Bronchial epithelial cell (primary cell): ENCODE data around the gene EEF1E1. TPM values are rescaled to one million over a fixed set of nuclear protein-coding genes. Genes with fewer than 3 reads are reported as not detected.
A peak's percentile ranks its signal among the peaks of the same experiment; 100 is the strongest.

ENCODE experiments used
- DNase-seq: peaks from one replicate; pipeline ENCODE4 v3.0.0-alpha.2; 2010; ENCODE audit warnings: low read depth
- FAIRE-seq: peaks from 2 replicates; lab custom pipeline; 2011; peaks lifted over from hg19 to GRCh38; lab: Jason Lieb, UNC
- H3K27me3 ChIP-seq: 2 replicates; pipeline ENCODE4 v1.5.1; 2011; ENCODE audit warnings: low read length; ENCODE audit not compliant: control insufficient read depth, insufficient read depth
- H3K36me3 ChIP-seq: 2 replicates; pipeline ENCODE4 v1.5.1; 2011; ENCODE audit warnings: low read length; ENCODE audit not compliant: control insufficient read depth, insufficient read depth
- H3K4me3 ChIP-seq: 2 replicates; pipeline ENCODE4 v1.5.1; 2011; ENCODE audit warnings: mild to moderate bottlenecking, low read depth, low read length, control low read depth
- CTCF ChIP-seq: IDR thresholded peaks from 2 replicates; pipeline ENCODE4 v1.5.1; 2011; ENCODE audit warnings: mild to moderate bottlenecking, moderate library complexity, low read length, control low read depth, inconsistent platforms; ENCODE audit not compliant: insufficient read depth, severe bottlenecking
- total RNA-seq: library from RNA; depleted of rRNA; stranded (reverse); fragments of >200 nt; gene quantifications from 2 replicates; pipeline ENCODE4 v1.2.1, GENCODE V29; 2014

Gene EEF1E1
- total RNA-seq, 1 donor from 2014 or later = 120 TPM

GRCh38 chr6:8080362-8081151 is 21.8 kb downstream of the EEF1E1 start:
- Histone ChIP-seq H3K27me3 (no peaks in the 10 kb centered on the region), H3K4me3 (no peak overlapping the region), H3K36me3 (no peaks in the 10 kb centered on the region)
- DNase-seq (peak; percentile 92), FAIRE-seq (no peak)
- no peak for TF ChIP-seq CTCF

GRCh38 chr6:8079126-8079525 is 23.2 kb downstream of the EEF1E1 start:
- DNase-seq (no peak), FAIRE-seq (no peak)
- Histone ChIP-seq H3K4me3 (no peak overlapping the region), H3K36me3 (no peaks in the 10 kb centered on the region), H3K27me3 (no peaks in the 10 kb centered on the region)
- no peak for TF ChIP-seq CTCF

- FAIRE-seq (no peak), DNase-seq (no peak)
- Histone ChIP-seq H3K36me3 (no peaks in the 10 kb centered on the region), H3K27me3 (no peaks in the 10 kb centered on the region), H3K4me3 (no peak overlapping the region)
- TF ChIP-seq CTCF = no peak
Measured at GRCh38 chr6:8077991-8078390, 24.4 kb downstream of the EEF1E1 start.

- DNase-seq (no peak), FAIRE-seq (no peak)
- Histone ChIP-seq H3K27me3 (no peaks in the 10 kb centered on the region), H3K36me3 (no peaks in the 10 kb centered on the region), H3K4me3 (no peak overlapping the region)
- TF ChIP-seq CTCF = no peak
Measured at GRCh38 chr6:8075704-8076103, 26.6 kb downstream of the EEF1E1 start.

GRCh38 chr6:8075185-8075584 is 27.2 kb downstream of the EEF1E1 start:
- FAIRE-seq (no peak), DNase-seq (no peak)
- no peak for TF ChIP-seq CTCF
- H3K4me3 ChIP-seq = no peak overlapping the region
- H3K36me3 ChIP-seq = no peaks in the 10 kb centered on the region
- H3K27me3 ChIP-seq = no peaks in the 10 kb centered on the region

- TF ChIP-seq CTCF = no peak
- no peak overlapping the region for H3K4me3 ChIP-seq
- FAIRE-seq (no peak), DNase-seq (no peak)
- H3K36me3 ChIP-seq = no peaks in the 10 kb centered on the region
- no peaks in the 10 kb centered on the region for H3K27me3 ChIP-seq
Measured at GRCh38 chr6:8074213-8074612, 28.1 kb downstream of the EEF1E1 start.
